ENCODE results near the gene IQCK.
"Not testable (repeated sequence)": the region's sequence is repeated elsewhere in the genome, so short reads cannot be mapped to it uniquely, and the experiment has no call there.

Gene IQCK

GRCh38 chr16:19783363-19784182, 65.5 kb downstream of the IQCK start:
- DNase-seq, result peak in 1 of 10 donors; percentile 44
- intact Hi-C loops (cut with DNase I), result no loop called here

- intact Hi-C loops (cut with DNase I), result no loop called here
- DNase-seq, result no peak
Observed at GRCh38 chr16:19784183-19784736, 66.2 kb downstream of the IQCK start.

GRCh38 chr16:19785081-19785480, 67.0 kb downstream of the IQCK start:
- peak in 2 of 10 donors; percentile 54 to 63 for DNase-seq
- intact Hi-C loops (cut with DNase I), result no loop called here

- DNase-seq, result peak in 3 of 10 donors; percentile 45 to 72 (median 55)
Observed at GRCh38 chr16:19785512-19786130, 67.5 kb downstream of the IQCK start.

DNA sequence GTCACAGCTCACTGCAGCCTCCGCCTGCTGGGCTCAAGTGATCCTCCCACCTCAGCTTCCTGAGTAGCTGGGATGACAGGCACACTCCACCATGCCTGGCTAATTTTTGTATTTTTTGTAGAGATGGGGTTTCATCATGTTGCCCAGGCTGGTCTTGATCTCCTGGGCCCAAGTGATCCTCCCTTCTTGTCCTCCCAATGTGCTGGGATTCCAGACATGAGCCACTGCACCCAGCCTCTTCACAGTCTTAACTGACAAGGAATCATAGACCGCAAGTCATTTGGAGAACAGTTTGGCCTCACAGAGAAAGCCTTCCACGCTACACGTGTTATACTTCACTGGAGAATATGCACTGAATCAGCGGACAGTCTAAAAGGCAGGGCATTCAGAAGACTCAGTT, 83.3 kb downstream of the IQCK start:
- intact Hi-C loops (cut with DNase I); DNase-seq: not testable (repeated sequence)

More at GRCh38 chr16:19785512-19786130, 67.5 kb downstream of the IQCK start:
- intact Hi-C loops (cut with DNase I), result no loop called here

DNA sequence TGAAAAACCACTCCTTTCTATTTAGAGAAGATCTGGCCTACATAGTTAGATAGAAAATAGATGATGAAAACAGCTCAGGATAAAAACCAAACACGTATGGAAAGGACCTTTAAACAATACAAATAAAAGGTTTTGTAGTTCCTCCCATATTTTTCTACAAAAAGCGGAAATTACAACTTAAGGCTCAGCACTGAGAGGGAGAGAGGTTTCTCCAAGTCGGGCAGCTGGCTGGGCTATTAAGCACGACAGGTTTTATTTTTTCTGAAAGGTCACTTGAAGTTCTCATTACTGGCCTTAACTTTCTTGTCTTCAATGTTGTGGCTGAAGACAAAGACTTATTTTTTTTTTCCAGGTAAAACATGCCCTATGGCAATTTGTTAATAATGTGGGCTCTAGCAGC, 83.8 kb downstream of the IQCK start:
- DNase-seq; intact Hi-C loops (cut with DNase I): not testable (repeated sequence)

DNA sequence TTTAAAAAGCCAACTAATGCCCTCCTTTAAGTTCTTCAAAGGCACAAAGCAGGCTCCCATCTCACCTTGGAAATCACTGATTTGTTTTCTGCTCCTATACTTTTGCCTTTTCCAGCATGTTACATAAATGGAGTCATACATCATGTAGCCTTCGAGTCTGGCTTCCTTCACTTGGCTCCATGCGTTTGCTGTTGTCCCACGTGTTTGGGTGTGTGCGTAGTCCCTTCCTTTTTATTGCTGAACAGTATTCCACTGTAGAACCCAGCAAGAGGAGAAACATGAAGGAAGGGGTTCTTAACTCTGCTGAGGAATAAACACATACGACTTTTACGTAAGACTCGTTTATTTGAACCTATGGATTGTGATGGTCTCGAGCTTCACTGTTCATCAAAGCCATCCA, 84.5 kb downstream of the IQCK start:
- no peak for DNase-seq
- intact Hi-C loops (cut with DNase I), result no loop called here

DNA sequence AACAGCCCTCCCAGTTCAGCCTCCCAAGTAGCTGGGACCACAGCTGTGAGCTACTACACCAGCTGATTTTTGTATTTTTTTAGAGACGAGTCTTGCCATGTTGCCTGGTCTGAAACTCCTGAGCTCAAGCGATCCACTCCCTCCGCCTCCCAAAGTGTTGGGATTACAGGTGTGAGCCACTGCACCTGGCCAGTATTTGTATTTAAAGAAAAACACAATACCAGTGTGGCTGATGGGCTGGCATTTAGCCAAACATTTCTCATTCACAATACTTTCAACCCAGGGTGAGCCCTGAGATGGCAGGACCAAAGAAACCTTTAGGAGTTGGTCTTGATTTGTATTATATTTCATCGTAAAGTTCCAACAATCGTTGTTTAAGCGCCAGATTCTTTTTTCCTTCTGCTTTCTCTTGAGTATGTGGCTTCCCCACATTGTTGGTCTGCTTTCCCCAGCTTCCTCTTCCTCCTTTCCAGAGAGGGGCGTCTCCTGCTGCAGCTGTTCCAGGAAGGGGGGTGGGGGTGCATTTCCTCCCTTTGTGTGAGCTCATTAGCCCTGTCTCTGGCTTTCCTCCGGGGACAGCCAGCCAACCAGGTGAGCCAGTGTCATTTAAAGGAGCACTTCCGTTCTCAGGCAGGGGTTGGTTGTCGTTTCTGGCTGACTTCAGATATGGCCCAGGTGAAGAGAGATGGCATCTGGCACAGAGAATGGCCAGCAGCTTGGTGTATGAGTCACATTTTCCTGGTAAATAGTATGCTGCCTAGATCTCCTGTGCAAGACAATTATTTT, 86.7 kb downstream of the IQCK start:
- intact Hi-C loops (cut with DNase I), result no loop called here
- DNase-seq, result peak in 1 of 10 donors; percentile 35

- intact Hi-C loops (cut with DNase I), result no loop called here
- no peak for DNase-seq
Observed at GRCh38 chr16:19805459-19806162, 87.5 kb downstream of the IQCK start.

DNA sequence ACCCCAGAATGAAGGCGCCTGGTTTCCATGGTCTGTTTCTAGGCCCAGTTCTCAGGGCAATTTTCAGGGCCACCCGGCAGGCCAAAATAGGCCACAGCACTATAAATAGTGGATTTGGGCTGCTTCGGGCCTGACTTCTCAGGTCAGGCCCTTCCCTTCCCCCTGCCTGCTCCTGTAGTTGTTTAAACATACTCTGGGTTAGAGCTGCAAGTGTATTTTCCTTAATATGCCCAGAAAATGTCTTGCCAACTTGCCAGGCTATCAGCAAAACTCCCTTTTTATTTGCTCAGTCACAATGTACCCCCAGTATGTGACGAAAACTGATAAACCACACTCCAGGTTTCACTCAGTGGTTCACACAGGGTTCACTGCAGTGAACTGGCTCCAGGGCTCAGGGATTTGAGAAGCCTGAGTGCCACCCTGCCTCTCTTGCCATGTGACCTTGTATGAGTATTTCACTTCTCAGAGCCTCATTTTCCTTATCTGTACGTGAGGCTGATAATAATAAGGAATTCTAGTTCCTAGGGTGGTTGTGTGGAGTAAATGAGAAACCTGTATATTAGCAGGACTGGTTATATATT, 90.1 kb downstream of the IQCK start:
- intact Hi-C loops (cut with DNase I), result no loop called here
- peak in 6 of 10 donors; percentile 10 to 77 (median 32) for DNase-seq

GRCh38 chr16:19809121-19809635, 91.1 kb downstream of the IQCK start:
- DNase-seq, result peak in 2 of 10 donors; percentile 62 to 82
- intact Hi-C loops (cut with DNase I), result no loop called here

DNA sequence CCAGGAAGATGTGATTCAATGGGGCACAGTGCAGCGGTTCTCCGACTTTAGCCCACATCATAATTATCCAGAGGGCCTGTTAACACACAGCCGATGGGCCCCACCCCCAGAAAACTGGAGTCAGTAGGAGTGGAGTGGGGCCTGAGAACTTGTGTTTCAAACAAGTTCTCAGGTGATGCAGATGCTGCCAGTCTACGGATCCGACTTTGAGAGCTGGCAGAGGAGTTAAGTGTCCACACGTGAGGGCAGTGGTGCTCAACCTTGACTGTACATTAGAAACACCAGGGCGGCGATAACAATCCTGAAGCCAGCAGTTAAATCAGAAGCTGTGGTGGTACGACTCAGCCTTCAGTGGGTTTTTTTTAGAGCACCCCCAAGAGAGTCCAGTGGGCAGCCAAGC, 91.6 kb downstream of the IQCK start:
- no peak for DNase-seq
- intact Hi-C loops (cut with DNase I), result no loop called here

- intact Hi-C loops (cut with DNase I), result no loop called here
- DNase-seq, result no peak
Observed at GRCh38 chr16:19810817-19811731, 93.0 kb downstream of the IQCK start.

DNA sequence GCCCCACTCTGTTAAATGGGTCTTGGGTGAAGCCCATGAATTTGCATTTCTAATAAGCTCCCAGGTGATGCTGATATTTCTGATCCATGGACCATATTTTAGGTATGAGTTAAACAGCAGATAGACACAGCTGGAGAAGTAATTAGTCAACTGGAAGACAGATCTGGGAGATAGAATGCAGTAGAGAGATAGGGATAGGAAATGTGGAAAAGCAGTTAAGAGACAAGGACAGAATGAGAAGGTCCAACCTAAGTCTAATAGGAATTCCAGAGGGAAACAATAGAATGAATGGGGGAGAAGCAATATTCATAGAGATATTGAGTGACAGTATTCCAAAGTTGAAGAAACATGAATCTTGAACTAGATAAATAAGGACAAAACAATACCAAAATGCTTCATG, 94.9 kb downstream of the IQCK start:
- DNase-seq, result no peak
- intact Hi-C loops (cut with DNase I), result no loop called here

GRCh38 chr16:19815418-19815817, 97.3 kb downstream of the IQCK start:
- intact Hi-C loops (cut with DNase I), result no loop called here
- DNase-seq, result no peak

- intact Hi-C loops (cut with DNase I), result no loop called here
- no peak for DNase-seq
Observed at GRCh38 chr16:19817122-19817521, 99.1 kb downstream of the IQCK start.

DNA sequence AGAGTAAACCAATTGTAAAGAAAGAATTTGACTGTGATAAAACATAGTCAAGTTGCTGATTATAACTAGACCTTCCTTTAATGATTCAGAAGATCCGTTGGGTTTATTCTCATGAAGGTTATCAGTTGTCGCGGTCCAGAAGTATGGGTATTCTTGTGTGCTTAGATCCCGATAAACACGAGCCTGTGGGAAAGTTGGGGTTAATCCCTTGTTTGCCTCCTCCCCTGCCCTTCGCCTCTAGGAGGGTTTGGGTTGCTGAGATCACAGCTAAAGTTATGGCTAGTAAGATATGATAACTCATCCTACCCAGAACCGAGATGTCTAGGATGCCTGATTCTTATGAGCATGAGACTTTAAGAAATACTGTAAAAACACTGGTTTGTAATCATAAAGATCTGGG, 99.8 kb downstream of the IQCK start:
- no peak for DNase-seq
- intact Hi-C loops (cut with DNase I), result no loop called here

DNA sequence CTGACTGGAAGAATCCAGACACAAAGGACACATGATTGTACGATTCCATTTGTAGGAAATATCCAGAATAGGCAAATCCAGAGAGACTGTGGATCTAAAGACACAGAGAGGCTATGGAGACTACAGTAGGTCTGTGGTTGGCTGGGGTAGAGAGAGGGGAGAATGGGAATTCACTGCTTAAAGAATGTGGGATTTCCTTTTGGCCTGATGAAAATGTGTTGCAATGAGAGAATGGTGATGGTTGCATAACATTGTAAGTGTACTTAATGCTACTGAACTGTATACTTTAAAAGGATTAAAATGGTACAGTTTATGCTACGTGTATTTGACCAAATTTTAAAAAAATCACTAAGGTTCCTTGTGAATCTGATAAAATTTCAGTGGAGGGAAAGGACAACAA, 104.5 kb downstream of the IQCK start:
- DNase-seq, result no peak
- intact Hi-C loops (cut with DNase I), result no loop called here

- DNase-seq, result no peak
- intact Hi-C loops (cut with DNase I), result no loop called here
Observed at GRCh38 chr16:19823322-19823721, 105.3 kb downstream of the IQCK start.

All from posterior cingulate gyrus (tissue), 11 donors.